Glutamatergic neuron (in vitro differentiated cells): ENCODE results near the gene PRDM16. TPM values are rescaled to one million over a fixed set of nuclear protein-coding genes. Genes with fewer than 3 reads are reported as not detected.

Experiments used
- DNase-seq: peaks from one replicate; pipeline ENCODE4 v3.0.0; 2022
- H3K27ac Mint-ChIP-seq: one replicate; pipeline ENCODE4 v1.8.0; 2020; ENCODE audit warnings: mild to moderate bottlenecking, mixed read lengths, inconsistent platforms; ENCODE audit not compliant: unreplicated experiment
- H3K27me3 Mint-ChIP-seq: one replicate; pipeline ENCODE4 v1.8.0; 2020; ENCODE audit warnings: mild to moderate bottlenecking, moderate library complexity, mixed read lengths, inconsistent platforms; ENCODE audit not compliant: unreplicated experiment
- H3K36me3 Mint-ChIP-seq: one replicate; pipeline ENCODE4 v1.8.0; 2020; ENCODE audit warnings: mild to moderate bottlenecking, mixed read lengths, inconsistent platforms; ENCODE audit not compliant: unreplicated experiment
- H3K4me1 Mint-ChIP-seq: one replicate; pipeline ENCODE4 v1.8.0; 2020; ENCODE audit warnings: mild to moderate bottlenecking, low read depth, mixed read lengths, inconsistent platforms; ENCODE audit not compliant: unreplicated experiment
- H3K4me3 Mint-ChIP-seq: one replicate; pipeline ENCODE4 v1.8.0; 2020; ENCODE audit warnings: mild to moderate bottlenecking, mixed read lengths, inconsistent platforms; ENCODE audit not compliant: unreplicated experiment
- H3K9me3 Mint-ChIP-seq: one replicate; pipeline ENCODE4 v1.8.0; 2020; ENCODE audit warnings: mild to moderate bottlenecking, moderate library complexity, mixed read lengths, inconsistent platforms; ENCODE audit not compliant: unreplicated experiment
- total RNA-seq: library from RNA; stranded (reverse); fragmentation: NEBNext Ultra II Directional; extraction: Animal tissue kit (Norgen Biotek cat#: 25700); gene quantifications from one replicate; pipeline ENCODE4 v1.2.1, GENCODE V29; 2021; ENCODE audit not compliant: unreplicated experiment
- TF ChIP-seq, protein P1 (sequence below): fragments of 200-600 bp; sonication (generic); IDR thresholded peaks from one replicate; pipeline ENCODE4 v1.5.0; 2021; ENCODE audit not compliant: partially characterized antibody, unreplicated experiment

The PRDM16 gene
- total RNA-seq, 1 donor from 2014 or later: 0.07 TPM

DNA sequence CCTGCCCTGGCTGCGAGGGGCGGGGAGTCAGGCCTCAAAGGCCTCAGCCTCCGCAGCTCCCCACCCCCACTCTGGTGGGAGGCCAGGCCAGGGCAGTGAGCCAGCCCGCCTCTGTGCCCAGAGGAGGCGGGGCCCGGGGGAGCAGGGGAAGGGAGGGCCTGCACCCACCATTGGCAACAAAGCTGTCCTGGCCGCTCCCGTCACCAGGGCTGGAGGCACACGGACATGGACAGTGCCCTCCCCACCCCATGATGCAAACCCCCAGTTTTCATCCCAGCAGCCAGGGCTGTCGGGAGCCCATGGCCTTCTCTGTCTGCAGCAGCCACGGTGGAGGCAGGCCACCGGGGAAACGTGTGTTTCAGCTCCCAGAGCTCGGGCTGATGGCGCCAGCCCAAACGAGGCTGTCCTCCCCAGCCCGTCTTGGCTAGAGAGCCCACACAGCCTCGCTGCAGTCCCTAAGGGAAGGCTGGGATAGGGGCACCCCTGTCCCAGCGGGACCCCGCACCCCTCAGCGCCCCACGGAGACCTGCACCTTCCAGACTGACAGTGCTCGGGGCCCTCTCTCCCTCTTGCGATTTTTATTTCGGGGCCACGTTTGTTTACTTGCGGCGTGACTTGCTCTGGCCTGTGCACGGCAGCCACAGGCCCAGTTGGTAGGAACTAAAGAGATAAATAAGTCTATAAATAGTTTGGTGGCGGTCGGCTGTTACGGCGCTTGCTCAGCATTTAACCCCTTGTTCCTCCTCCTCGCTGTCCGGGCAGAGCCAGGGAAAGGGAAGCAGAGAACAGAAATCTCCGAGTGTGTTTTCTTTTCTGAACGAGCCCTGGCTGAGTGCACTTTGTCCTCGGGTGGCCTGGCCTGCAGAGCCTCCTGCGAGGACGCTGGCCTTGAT is 101.8 kb downstream of the PRDM16 start:
- TF ChIP-seq, protein P1, sequence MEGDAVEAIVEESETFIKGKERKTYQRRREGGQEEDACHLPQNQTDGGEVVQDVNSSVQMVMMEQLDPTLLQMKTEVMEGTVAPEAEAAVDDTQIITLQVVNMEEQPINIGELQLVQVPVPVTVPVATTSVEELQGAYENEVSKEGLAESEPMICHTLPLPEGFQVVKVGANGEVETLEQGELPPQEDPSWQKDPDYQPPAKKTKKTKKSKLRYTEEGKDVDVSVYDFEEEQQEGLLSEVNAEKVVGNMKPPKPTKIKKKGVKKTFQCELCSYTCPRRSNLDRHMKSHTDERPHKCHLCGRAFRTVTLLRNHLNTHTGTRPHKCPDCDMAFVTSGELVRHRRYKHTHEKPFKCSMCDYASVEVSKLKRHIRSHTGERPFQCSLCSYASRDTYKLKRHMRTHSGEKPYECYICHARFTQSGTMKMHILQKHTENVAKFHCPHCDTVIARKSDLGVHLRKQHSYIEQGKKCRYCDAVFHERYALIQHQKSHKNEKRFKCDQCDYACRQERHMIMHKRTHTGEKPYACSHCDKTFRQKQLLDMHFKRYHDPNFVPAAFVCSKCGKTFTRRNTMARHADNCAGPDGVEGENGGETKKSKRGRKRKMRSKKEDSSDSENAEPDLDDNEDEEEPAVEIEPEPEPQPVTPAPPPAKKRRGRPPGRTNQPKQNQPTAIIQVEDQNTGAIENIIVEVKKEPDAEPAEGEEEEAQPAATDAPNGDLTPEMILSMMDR: no peak
- H3K27ac Mint-ChIP-seq: no peak overlapping the region
- peaks cover 4% of the 10 kb centered on the region for H3K4me1 Mint-ChIP-seq
- H3K27me3 Mint-ChIP-seq: peaks cover 2% of the 10 kb centered on the region
- H3K4me3 Mint-ChIP-seq: no peak overlapping the region
- no peak for DNase-seq
- H3K36me3 Mint-ChIP-seq: no peaks in the 10 kb centered on the region
- H3K9me3 Mint-ChIP-seq: peaks cover 4% of the 10 kb centered on the region

DNA sequence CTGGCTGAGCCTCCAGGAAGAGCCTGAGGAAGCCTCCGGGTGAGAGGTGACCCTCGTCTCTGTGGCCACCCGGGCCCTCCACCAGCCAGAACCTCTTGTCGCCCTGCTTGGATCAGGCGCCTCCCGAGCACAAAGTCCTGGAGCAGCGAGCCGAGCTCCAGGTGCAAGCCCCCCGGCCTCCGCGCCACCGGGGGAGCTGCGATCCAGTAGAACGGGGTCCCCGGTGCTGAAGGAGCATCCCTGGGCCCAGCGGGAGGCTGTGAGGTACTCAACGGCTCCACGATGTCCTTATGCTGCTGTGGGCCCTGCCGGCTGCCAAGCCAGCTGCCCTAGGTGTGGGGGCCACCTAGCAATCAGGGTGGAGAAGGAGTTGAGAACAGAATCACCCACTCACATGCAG is 102.8 kb downstream of the PRDM16 start:
- no peak overlapping the region for H3K4me3 Mint-ChIP-seq
- H3K9me3 Mint-ChIP-seq: peaks cover 4% of the 10 kb centered on the region
- H3K27ac Mint-ChIP-seq: no peak overlapping the region
- TF ChIP-seq, protein P1: no peak
- peaks cover 4% of the 10 kb centered on the region for H3K4me1 Mint-ChIP-seq
- no peak for DNase-seq
- no peaks in the 10 kb centered on the region for H3K36me3 Mint-ChIP-seq
- H3K27me3 Mint-ChIP-seq: peaks cover 2% of the 10 kb centered on the region

DNA sequence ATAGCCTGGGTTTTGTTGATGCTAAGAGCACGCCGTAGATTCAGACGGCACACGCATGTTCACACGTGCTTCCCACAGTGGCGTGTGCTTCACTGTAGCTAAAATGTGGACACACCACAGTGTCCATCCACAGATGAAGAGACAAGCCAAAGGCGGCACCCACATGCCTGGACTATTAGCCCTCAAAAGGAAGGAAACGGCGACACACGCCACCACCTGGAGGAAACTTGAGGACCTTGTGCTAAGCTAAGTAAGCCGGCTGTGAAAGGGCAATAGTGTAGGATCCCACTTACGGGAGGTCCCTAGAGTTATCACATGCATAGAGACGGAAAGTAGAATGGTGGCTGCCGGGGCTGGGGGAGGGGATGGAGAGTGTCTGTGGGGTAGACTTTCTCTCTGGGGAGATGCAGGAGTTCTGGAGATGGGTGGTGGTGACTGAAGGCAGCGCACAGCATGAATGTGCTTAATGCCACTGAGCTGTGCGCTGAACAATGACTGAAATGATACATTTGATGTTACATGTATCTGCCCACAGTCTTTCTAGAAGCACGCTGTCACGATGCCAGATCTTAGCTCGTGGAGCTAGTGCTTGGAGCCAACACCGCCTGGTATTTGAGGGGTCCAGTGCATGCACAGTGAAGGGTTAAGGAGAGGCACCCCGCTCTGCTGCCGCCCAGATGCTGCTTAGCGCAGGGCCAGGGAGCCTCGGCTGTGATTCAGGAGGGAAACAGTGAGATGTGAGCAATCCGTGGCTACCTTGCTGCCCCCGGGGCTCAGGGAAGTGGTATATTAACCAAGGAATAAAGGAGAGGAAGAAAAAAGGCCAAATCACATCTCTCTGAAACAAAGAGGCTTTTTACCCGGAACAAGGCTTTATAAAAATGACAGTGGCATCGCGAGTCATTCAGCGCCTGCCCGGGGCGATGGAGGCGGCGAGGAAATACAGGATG is 103.7 kb downstream of the PRDM16 start:
- H3K36me3 Mint-ChIP-seq: no peaks in the 10 kb centered on the region
- H3K9me3 Mint-ChIP-seq: peaks cover 4% of the 10 kb centered on the region
- no peak overlapping the region for H3K4me3 Mint-ChIP-seq
- H3K4me1 Mint-ChIP-seq: peaks cover 4% of the 10 kb centered on the region
- H3K27me3 Mint-ChIP-seq: peaks cover 2% of the 10 kb centered on the region
- TF ChIP-seq, protein P1: no peak
- no peak for DNase-seq
- H3K27ac Mint-ChIP-seq: no peak overlapping the region

DNA sequence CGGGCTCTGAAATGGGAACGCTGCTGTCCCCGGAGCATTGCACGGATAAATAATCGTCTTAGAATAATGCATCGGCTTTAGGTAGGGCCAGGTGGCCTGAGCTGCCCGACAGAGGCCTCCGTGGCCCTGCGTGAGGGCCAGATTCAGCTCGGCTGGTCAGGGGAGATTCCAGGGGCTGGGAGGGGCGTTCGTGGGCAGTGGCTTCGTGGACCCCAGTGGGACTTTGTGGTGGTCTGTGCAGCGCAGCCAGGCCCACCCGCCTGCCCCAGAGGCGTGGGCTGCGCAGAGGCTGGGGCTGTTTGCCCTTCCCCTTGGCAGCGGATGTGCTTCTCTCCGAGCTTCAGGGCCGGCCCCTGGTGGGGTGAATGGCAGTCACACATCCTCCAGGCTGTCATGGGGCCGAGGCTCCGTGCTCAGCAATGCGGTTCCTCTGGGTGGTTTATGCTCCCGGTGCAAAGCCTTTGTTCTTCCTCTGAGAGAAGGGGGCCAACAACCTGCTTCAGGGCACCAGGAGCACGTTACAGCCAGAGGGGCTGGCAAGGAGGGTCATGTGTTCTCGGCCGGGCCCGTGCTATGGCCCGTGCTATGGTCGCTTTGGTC is 104.5 kb downstream of the PRDM16 start:
- H3K9me3 Mint-ChIP-seq: peaks cover 4% of the 10 kb centered on the region
- no peaks in the 10 kb centered on the region for H3K36me3 Mint-ChIP-seq
- H3K27me3 Mint-ChIP-seq: peaks cover 2% of the 10 kb centered on the region
- no peak overlapping the region for H3K27ac Mint-ChIP-seq
- H3K4me1 Mint-ChIP-seq: peaks cover 4% of the 10 kb centered on the region
- no peak overlapping the region for H3K4me3 Mint-ChIP-seq
- TF ChIP-seq, protein P1: no peak
- no peak for DNase-seq
